DMS79 (cell line): ENCODE results near the gene SCN4B.

Experiments used
- DNase-seq: peaks from one replicate; lab custom pipeline; 2025; lab: John Stamatoyannopoulos, UW

SCN4B gene

GRCh38 chr11:118174006-118174567 is 21.5 kb upstream of the SCN4B start:
- no peak for DNase-seq

DNA sequence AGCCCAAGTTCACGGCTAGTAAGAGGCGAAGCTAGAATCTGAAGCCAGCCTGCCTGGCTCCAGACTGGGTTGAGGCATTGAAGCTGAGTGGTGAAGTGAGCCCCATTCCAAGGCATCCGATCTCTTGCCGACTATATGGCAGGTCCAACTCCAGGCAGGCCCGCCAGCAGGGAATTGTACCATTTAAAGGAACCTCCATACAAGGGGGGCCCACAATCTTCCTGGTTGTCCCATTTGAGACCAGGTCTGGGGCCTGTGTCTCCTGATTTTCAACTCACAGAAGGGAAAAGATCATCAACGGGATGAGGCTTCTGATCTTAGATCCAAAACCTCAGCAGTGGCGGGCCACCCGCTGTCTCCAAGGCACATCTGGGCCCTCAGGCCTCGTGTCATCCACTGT is 19.7 kb upstream of the SCN4B start:
- no peak for DNase-seq

- DNase-seq, result peak; percentile 60
Observed at GRCh38 chr11:118171269-118172062, 18.8 kb upstream of the SCN4B start.

GRCh38 chr11:118170882-118171268 is 18.3 kb upstream of the SCN4B start:
- DNase-seq, result peak; percentile 77

DNA sequence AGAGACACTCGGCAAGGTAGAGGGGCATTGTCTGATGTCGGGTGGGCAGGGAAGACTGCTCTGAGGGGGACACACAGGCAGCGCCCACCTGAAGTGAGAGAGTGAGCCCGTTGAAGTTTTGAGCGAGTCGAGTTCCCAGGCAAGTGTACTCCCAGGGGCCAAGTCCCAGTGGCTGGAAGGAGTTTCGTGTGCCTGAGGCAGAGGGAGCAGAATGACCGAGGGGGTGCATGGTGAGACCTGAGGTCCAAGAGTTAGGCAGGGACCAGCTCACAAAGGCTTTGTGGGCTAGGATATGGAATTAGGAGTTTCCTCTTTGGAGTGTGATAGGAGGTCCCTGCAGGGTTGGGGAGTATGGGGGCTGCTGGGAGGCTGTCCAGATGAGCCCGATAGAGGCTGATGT is 17.6 kb upstream of the SCN4B start:
- DNase-seq, result no peak

- no peak for DNase-seq
Observed at GRCh38 chr11:118169300-118170140, 16.9 kb upstream of the SCN4B start.

DNA sequence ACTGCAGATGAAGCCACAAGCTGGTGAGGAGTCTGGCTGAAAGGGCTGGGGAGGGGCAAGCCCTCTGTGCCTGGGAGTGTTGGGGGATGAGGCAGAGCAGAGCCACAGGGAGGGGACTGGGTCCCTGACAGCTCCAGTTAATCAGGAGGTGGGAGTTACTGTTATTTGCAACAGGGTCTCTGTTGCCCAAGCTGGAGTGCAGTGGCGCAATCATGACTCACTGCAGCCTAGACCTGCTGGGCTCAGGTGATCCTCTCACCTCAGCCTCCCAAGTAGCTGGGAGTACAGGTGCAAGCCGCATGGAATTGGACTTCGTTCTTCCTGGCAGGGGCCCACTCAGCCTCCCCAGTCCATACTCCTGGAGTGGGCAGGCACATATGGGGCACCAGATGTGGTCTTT is 16.1 kb upstream of the SCN4B start:
- DNase-seq, result no peak

- no peak for DNase-seq
Observed at GRCh38 chr11:118168316-118168715, 15.7 kb upstream of the SCN4B start.

- DNase-seq, result no peak
Observed at GRCh38 chr11:118167906-118168305, 15.3 kb upstream of the SCN4B start.

- no peak for DNase-seq
Observed at GRCh38 chr11:118167253-118167652, 14.6 kb upstream of the SCN4B start.

DNA sequence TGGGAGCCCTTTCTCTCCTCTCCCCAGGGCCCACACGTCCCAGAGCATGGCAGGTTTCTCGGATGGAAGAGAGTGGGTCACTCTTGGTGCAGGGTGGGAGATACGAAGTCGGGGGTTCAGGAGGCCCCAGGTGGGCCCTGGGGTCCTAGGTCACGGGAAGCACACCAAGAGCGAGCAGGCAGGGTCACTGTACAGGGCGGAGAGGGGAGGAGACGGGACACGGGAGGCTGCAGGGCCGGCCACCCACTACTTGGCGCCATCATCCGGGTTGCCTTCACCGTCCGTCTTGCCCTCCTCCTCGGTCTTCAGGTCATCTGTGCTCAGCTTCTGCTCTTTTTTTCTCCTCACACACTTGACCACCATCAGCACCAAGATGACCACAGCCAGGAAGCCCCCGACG is 14.0 kb upstream of the SCN4B start:
- DNase-seq, result no peak

DNA sequence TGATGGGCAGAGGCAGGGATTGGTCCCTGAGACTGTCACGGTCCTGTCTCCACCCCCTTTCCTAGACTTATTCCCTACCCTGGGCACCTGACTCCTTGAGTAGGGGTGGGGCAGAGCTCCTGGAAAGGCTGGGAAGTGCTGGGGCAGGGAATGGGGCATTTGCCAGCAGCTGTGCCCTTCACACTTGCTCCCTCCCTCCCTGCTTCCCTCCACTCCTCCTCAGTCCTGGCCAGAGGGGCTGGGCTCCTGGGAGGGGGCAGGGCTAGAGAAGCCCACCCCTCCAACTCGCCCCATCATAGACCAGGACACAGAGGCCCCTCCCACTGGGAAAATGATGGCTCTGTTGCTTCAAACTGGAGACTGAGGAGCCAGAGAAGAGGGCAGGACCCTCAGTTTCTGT is 12.3 kb upstream of the SCN4B start:
- no peak for DNase-seq

DNA sequence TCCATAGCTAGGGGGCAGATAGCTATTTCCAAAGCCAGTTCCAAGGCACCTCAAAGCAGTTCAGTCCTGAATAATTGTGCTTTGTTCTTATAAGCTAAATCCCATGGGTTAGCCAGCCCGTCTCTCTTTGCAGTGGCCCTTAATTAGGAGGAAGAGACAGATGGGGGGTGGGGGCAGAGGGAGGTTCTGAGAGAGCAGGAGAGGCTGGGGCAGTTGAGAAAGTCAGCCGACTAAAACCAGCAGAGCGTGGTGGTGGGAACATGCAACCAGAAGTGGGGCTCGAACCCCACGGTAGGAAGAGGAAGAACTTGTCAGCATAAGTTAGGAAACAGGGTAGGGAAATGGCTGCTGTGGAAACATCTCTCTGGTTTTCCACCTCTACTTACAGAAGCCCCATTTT is 10.9 kb upstream of the SCN4B start:
- DNase-seq, result no peak

DNA sequence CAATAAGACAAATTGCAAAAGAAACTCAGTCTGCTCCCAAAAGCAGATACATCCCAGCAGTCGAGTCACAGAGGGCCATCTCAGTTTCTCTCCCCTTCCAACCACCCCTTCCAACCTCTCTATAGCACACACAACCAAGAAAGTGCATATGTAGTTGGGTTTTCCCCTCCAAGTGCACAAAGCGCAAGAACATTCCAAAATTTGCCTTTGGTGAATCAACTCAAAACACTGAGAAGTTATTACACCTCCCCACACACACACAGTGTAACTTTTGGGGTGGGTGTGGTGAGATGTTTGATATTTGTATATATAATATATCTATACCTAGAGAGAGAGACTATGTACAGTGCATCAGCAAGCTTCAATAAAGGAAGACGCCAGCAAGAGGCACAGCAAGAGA is 10.2 kb upstream of the SCN4B start:
- DNase-seq, result no peak

DNA sequence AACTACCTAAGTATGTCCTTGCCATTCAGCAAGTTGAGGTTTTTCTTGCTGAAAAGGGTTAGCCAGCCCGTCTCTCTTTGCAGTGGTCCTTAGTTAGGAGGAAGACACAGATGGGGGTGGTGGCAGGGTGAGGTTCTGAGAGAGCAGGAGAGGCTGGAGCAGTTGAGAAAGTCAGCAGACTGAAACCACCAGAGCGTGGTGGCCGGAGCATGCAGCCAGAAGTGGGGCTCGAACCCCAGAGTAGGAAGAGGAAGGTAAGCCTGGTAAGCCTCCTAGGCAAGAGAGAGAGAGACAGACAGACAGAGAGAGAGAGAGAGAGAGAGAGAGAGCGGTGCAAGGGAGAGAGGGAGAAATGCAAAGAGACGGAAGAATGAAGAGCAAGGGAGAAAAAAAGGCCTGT is 9.2 kb upstream of the SCN4B start:
- DNase-seq, result no peak

- no peak for DNase-seq
Observed at GRCh38 chr11:118157186-118157895, 4.7 kb upstream of the SCN4B start.

GRCh38 chr11:118156531-118157185 is 4.0 kb upstream of the SCN4B start:
- DNase-seq, result no peak

DNA sequence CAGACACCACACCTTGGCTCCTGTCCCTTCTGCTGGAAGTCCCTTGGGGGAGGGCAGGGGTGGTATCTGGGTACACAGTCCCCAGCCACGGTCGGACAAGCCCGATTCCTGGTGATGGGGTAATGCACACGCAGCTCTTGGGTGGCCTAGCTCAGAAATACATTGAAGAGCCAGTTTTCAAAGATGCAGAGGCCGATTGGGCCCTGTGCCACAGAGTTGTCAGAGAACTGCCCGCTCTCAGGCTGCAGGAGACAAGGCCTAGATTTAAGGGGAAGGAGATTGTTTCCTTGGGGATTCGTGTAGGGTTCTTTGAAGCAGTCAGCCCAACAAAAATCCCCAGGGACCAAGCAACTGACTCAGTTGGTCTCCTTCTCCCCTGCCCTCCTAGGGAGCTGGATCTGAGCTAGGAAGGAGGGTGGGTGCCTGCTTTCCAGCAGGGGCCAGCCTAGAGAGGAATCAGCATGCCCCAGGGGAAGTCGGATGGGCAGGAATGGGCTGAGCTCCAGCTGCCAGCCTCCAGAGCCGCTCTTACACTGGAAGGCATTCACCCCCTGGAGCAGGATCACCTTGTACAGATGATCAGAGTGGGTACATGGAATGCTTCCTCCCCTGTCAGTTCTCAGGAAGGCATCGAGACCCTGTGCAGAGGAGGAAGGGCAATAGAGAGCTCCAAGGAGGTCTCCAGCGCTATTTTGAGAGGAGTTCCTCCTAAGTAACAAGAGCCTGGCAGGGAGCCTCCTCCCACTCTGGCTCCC is 3.3 kb upstream of the SCN4B start:
- no peak for DNase-seq

- no peak for DNase-seq
Observed at GRCh38 chr11:118154641-118155040, 2.0 kb upstream of the SCN4B start.

- DNase-seq, result no peak
Observed at GRCh38 chr11:118153976-118154375, 1.4 kb upstream of the SCN4B start.

DNA sequence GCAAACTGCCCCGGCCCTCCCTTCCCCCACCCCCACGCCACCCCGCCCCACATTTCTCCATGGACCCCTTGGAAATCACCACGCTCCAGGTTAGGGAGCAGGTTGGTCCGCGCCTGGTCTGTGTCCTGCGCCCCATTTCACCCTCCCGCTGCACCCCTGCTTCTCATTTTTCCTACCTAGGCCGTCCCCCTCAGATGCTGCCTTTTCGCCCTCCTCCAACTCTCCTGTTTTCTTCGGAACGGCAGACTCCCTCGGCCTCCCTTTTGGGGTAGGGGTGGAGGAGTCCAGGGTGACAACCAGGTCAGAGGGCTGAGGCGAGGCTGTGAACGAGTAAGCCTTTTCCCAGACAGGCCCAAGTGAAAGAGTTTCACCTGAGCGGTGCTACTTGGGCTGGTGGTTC is 893 bp upstream of the SCN4B start:
- no peak for DNase-seq
